Measurements from ENCODE around the gene MIR17HG. TPM values are rescaled to one million over a fixed set of nuclear protein-coding genes. Genes with fewer than 3 reads are reported as not detected.

MIR17HG gene
- total RNA-seq, 4 donors from 2014 or later: 0.51 to 1.3 TPM; not detected in 2

DNA sequence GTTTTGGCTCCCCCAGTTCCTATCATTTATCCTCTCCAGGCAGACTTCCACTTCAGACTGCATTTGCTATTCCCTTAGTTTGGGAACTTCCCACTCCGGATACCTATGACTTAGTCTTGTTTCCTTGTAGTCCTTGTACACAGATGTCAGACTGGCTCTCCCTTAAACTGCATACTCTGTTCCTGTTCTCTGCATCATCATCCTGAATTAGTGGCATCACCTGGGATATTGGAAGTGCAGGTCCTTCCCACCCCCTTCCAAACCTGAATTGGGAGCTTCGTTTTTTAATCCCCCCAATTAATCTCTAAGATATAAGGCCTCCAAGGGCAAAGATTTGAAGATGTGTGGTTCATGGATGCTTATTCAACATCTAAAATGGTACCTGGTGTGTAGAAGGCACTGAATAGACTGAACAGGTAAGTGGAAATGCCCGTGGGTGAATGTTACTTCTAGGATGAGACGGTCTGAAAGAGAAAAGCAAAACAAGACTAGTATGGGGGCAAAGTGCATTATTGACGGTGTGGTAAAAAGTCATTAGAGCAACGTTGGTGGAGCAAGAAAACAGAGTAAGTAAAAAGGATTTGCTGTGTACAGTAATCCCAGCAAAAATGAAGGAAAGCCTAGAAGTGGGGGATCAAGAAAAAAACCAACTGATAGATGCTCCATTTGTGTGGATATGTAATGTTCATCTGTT, 9.6 kb downstream of the MIR17HG start:
- intact Hi-C loops (cut with DNase I; ENCODE audit: low total_unique reads): no loop called here
- ATAC-seq (no peak), DNase-seq (no peak)
- Histone ChIP-seq H3K4me3 (no peak overlapping the region), H3K36me3 (peaks cover 0 to 37% of the 10 kb centered on the region in 2 donors), H3K27ac (no peak overlapping the region), H3K9me3 (no peaks in the 10 kb centered on the region), H3K27me3 (no peaks in the 10 kb centered on the region), H3K4me1 (peaks cover 0 to 8% of the 10 kb centered on the region in 2 donors)
- in situ Hi-C loops (cut with MboI; ENCODE audit: low sequenced_read_pairs in 4 of 4): no loop called here
- TF ChIP-seq, protein P1, sequence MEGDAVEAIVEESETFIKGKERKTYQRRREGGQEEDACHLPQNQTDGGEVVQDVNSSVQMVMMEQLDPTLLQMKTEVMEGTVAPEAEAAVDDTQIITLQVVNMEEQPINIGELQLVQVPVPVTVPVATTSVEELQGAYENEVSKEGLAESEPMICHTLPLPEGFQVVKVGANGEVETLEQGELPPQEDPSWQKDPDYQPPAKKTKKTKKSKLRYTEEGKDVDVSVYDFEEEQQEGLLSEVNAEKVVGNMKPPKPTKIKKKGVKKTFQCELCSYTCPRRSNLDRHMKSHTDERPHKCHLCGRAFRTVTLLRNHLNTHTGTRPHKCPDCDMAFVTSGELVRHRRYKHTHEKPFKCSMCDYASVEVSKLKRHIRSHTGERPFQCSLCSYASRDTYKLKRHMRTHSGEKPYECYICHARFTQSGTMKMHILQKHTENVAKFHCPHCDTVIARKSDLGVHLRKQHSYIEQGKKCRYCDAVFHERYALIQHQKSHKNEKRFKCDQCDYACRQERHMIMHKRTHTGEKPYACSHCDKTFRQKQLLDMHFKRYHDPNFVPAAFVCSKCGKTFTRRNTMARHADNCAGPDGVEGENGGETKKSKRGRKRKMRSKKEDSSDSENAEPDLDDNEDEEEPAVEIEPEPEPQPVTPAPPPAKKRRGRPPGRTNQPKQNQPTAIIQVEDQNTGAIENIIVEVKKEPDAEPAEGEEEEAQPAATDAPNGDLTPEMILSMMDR (IDR thresholded peaks at IDR 0.05 in 4 of 5, conservative IDR thresholded peaks at IDR 0.05 in 1 of 5): no peak
- TF ChIP-seq POLR2A (IDR thresholded peaks at IDR 0.05): no peak

DNA sequence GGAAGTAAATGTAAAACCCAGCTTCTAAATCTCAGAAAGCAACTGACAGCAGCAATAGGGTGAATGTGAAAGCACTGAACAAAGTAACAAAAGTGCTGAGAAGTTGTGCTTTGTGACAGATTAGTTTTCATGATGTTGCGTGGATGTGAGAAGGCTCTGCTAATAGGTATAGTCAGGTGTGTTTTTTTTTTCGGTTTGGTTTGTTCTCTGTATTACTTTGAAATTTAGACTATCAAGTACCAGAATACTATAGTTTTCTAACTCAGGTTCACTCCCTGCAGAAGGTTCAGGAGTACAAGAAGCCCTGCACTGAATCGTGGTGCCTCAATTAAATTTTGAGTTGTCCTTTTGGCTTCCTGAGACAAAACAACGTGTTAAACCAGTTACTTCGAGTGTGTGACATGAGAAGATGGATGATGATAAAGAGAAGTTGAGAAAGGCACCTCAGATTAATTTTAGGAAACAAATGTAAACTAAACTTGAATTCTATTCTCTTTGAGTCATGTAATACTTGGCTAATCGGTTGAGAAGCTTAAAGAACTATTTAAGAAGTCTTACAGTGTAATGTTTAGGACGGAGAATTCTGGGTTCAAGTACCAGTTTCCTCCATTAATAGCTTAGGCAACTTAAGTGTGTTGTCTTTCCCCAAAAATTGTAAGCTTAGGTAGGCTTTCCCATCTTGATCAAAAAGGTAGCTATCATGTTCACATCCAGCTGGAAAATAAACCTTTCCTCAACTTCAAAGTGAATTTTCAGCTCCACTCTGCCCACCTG, 10.3 kb downstream of the MIR17HG start:
- Histone ChIP-seq H3K27ac (no peak overlapping the region), H3K4me1 (peaks cover 0 to 8% of the 10 kb centered on the region in 2 donors), H3K36me3 (peaks cover 0 to 30% of the 10 kb centered on the region in 2 donors), H3K4me3 (no peak overlapping the region), H3K27me3 (no peaks in the 10 kb centered on the region), H3K9me3 (no peaks in the 10 kb centered on the region)
- DNase-seq (no peak), ATAC-seq (no peak)
- in situ Hi-C loops (cut with MboI; ENCODE audit: low sequenced_read_pairs in 4 of 4) (no loop called here), intact Hi-C loops (cut with DNase I; ENCODE audit: low total_unique reads) (no loop called here)
- TF ChIP-seq, protein P1 (IDR thresholded peaks at IDR 0.05 in 4 of 5, conservative IDR thresholded peaks at IDR 0.05 in 1 of 5): no peak
- no peak for TF ChIP-seq POLR2A (IDR thresholded peaks at IDR 0.05)

DNA sequence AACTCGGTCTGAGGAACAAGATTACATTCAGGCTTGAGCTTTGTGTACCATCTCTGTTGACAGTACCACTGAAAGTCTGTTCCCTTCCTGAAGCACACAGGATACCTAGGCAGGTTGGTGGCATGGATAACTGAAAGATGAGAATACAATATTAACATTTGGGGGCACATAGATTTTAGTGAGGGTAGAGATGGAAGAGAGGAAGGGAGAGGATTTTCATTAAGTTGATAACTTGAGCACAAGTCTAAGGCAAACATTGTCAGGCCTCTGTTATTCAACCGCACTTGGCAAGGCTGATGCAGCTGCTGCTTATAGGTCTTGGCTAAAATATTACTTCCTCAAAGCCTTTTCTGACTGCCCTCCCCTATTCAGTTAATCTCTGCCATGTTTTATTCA, 10.9 kb downstream of the MIR17HG start:
- no peak overlapping the region for H3K4me3 ChIP-seq
- ATAC-seq: no peak
- intact Hi-C loops (cut with DNase I; ENCODE audit: low total_unique reads): no loop called here

DNA sequence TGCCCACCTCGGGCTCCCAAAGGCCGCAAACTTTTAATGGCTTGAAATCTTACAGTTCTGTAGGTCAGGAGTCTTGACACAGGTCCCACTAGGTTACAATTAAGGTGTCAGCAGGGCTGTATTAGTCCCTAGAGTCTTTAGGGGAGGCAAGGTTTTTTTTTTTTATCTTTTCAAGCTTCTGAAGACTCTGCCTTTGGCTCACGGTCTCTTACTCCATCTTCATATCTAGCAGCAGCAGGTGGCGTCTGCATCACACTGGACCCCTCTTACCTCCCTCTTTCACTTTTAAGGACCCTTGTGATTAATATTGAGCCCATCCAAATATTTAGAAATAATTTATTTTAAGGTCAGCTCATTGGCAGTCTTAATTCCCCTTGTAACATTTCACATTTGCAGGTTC, 11.6 kb downstream of the MIR17HG start:
- in situ Hi-C loops (cut with MboI; ENCODE audit: low sequenced_read_pairs in 4 of 4): no loop called here
- H3K4me3 ChIP-seq: no peak overlapping the region
- ATAC-seq (no peak), DNase-seq (no peak)
- intact Hi-C loops (cut with DNase I; ENCODE audit: low total_unique reads): no loop called here
- TF ChIP-seq POLR2A (IDR thresholded peaks at IDR 0.05): no peak
- TF ChIP-seq, protein P1 (IDR thresholded peaks at IDR 0.05 in 4 of 5, conservative IDR thresholded peaks at IDR 0.05 in 1 of 5): no peak
- no peaks in the 10 kb centered on the region for H3K27me3 ChIP-seq
- H3K9me3 ChIP-seq: no peaks in the 10 kb centered on the region
- peaks cover 0 to 17% of the 10 kb centered on the region in 2 donors for H3K36me3 ChIP-seq
- H3K4me1 ChIP-seq: no peaks in the 10 kb centered on the region
- no peak overlapping the region for H3K27ac ChIP-seq

More for the DNA sequence above, 10.9 kb downstream of the MIR17HG start:
- Histone ChIP-seq H3K36me3 (peaks cover 0 to 24% of the 10 kb centered on the region in 2 donors), H3K27ac (no peak overlapping the region), H3K9me3 (no peaks in the 10 kb centered on the region), H3K27me3 (no peaks in the 10 kb centered on the region), H3K4me1 (peaks cover 0 to 5% of the 10 kb centered on the region in 2 donors)
- TF ChIP-seq, protein P1 (IDR thresholded peaks at IDR 0.05 in 4 of 5, conservative IDR thresholded peaks at IDR 0.05 in 1 of 5): no peak
- TF ChIP-seq POLR2A (IDR thresholded peaks at IDR 0.05): no peak
- DNase-seq: no peak
- in situ Hi-C loops (cut with MboI; ENCODE audit: low sequenced_read_pairs in 4 of 4): no loop called here
